ENCODE measurements around the gene PTPRM.

DNA sequence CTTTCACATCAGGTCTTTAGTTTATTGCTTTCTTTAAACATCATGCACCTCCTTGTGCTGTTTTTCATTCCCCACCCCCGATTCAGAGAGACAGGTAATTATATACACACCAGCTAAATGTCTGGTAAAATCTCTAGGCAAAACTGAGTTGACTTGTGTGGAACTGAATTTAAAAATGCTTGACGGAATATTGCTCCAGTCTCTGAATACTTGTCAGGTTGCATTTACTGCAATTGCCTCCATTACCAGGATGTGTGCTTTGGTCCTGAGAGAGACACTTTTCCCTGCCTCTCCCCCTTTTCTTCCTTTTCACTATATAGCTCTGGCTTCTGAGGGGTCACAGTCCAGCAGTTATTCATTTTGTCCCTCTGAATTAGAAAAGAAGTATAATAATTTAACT lies 104.0 kb downstream of the PTPRM start:
- TF ChIP-seq, protein P1, sequence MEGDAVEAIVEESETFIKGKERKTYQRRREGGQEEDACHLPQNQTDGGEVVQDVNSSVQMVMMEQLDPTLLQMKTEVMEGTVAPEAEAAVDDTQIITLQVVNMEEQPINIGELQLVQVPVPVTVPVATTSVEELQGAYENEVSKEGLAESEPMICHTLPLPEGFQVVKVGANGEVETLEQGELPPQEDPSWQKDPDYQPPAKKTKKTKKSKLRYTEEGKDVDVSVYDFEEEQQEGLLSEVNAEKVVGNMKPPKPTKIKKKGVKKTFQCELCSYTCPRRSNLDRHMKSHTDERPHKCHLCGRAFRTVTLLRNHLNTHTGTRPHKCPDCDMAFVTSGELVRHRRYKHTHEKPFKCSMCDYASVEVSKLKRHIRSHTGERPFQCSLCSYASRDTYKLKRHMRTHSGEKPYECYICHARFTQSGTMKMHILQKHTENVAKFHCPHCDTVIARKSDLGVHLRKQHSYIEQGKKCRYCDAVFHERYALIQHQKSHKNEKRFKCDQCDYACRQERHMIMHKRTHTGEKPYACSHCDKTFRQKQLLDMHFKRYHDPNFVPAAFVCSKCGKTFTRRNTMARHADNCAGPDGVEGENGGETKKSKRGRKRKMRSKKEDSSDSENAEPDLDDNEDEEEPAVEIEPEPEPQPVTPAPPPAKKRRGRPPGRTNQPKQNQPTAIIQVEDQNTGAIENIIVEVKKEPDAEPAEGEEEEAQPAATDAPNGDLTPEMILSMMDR (conservative IDR thresholded peaks at IDR 0.05; ENCODE audit: low read depth, low read length): no peak
- TF ChIP-seq EZH2 (IDR thresholded peaks at IDR 0.05; ENCODE audit: borderline replicate concordance, low read depth, low read length, poor library complexity, severe bottlenecking): no peak
